GM12878 (cell line): ENCODE results near the gene KDM8. TPM values are rescaled to one million over a fixed set of nuclear protein-coding genes. Genes with fewer than 3 reads are reported as not detected.

Experiments
- ATF7 ChIP-seq: fragments of 450-650 bp; IDR thresholded peaks from 2 replicates; pipeline ENCODE4 v1.6.1; 2016; ENCODE audit warnings: low read depth, mild to moderate bottlenecking
- BCL11A ChIP-seq: IDR thresholded peaks from 2 replicates; pipeline ENCODE4 v1.6.1; 2011; ENCODE audit warnings: low read depth, low read length
- ESRRA ChIP-seq: IDR thresholded peaks from 2 replicates; pipeline ENCODE4 v1.6.1; 2012; ENCODE audit warnings: mild to moderate bottlenecking, low read length, improper control_type of control experiment
- GABPA ChIP-seq: IDR thresholded peaks from 2 replicates; pipeline ENCODE4 v1.6.1; 2014; ENCODE audit warnings: antibody characterized with exemption, low read depth, mild to moderate bottlenecking, inconsistent platforms
- IRF4 ChIP-seq: IDR thresholded peaks from 2 replicates; pipeline ENCODE4 v1.6.1; 2011; ENCODE audit warnings: low read depth, low read length
- JUND ChIP-seq: IDR thresholded peaks from 2 replicates; pipeline ENCODE4 v1.6.1; 2012; ENCODE audit warnings: low read depth, mild to moderate bottlenecking, low read length, improper control_type of control experiment, moderate library complexity
- MTA2 ChIP-seq: fragments of 450-650 bp; IDR thresholded peaks from 2 replicates; pipeline ENCODE4 v1.6.1; 2016; ENCODE audit warnings: low read depth, mild to moderate bottlenecking, moderate library complexity
- MYB ChIP-seq: fragments of 150-350 bp; IDR thresholded peaks from 2 replicates; pipeline ENCODE4 v1.6.1; 2014; ENCODE audit warnings: mild to moderate bottlenecking, low read depth, low read length, borderline replicate concordance
- NFYA ChIP-seq: IDR thresholded peaks from 2 replicates; pipeline ENCODE4 v1.6.1; 2011; ENCODE audit warnings: low read depth, mild to moderate bottlenecking, low read length, improper control_type of control experiment, borderline replicate concordance
- NR2F1 ChIP-seq: fragments of 450-650 bp; conservative IDR thresholded peaks from 2 replicates; pipeline ENCODE4 v1.6.1; 2017; ENCODE audit warnings: mild to moderate bottlenecking
- RCOR1 ChIP-seq: conservative IDR thresholded peaks from 2 replicates; pipeline ENCODE4 v1.6.1; 2012; ENCODE audit warnings: low read depth, low read length, improper control_type of control experiment
- RUNX3 ChIP-seq: IDR thresholded peaks from 2 replicates; pipeline ENCODE4 v1.6.1; 2012; ENCODE audit warnings: low read length, inconsistent platforms
- SMAD5 ChIP-seq: IDR thresholded peaks from 2 replicates; pipeline ENCODE4 v1.6.1; 2016; ENCODE audit warnings: antibody characterized with exemption, low read depth
- SMARCA5 ChIP-seq: fragments of 450-650 bp; IDR thresholded peaks from 2 replicates; pipeline ENCODE4 v1.6.1; 2017; ENCODE audit warnings: mild to moderate bottlenecking
- TARDBP ChIP-seq: IDR thresholded peaks from 2 replicates; pipeline ENCODE4 v1.6.1; 2016; ENCODE audit warnings: borderline replicate concordance
- TCF3 ChIP-seq: IDR thresholded peaks from 2 replicates; pipeline ENCODE4 v1.6.1; 2012; ENCODE audit warnings: low read depth, mild to moderate bottlenecking, low read length, borderline replicate concordance; ENCODE audit not compliant: insufficient read depth
- YBX1 ChIP-seq: fragments of 450-650 bp; IDR thresholded peaks from 2 replicates; pipeline ENCODE4 v1.6.1; 2016; ENCODE audit warnings: antibody characterized with exemption
- polyA plus RNA-seq, 11 experiments: library from polyadenylated mRNA; depleted of rRNA in 4 of 11; unstranded in 6 of 11; stranded (reverse) in 5 of 11; fragments of >200 nt; fragmentation: Nextera tagmentation in 4 of 11; fragmentation: Illumina TruSeq in 1 of 11; extraction: Ambion mirVana in 4 of 11; extraction: Trizol in 1 of 11; gene quantifications; 1 replicate in 1 of 11; 2 replicates in 10 of 11; pipeline versions ENCODE4 v1.2.1 to v1.2.3, GENCODE V29; 2011 to 2016; ENCODE audit warnings: inconsistent platforms in 2 of 11, missing spikeins in 2 of 11, low read depth in 1 of 11
- total RNA-seq, 4 experiments: library from RNA; depleted of rRNA in 3 of 4; stranded (reverse); fragments of >200 nt in 3 of 4; fragmentation: Illumina TruSeq in 1 of 4; extraction: Trizol in 1 of 4; gene quantifications; 2 replicates each; pipeline versions ENCODE4 v1.2.1 to v1.2.3, GENCODE V29; 2013 to 2021
- TF ChIP-seq, protein P1 (sequence below): IDR thresholded peaks from 2 replicates; pipeline ENCODE4 v1.6.1; 2011; ENCODE audit warnings: mild to moderate bottlenecking, low read depth, low read length, moderate library complexity; ENCODE audit not compliant: insufficient replicate concordance
- TF ChIP-seq, protein P2 (sequence below): fragments of 450-650 bp; IDR thresholded peaks from 2 replicates; pipeline ENCODE4 v1.6.1; 2017; ENCODE audit warnings: borderline replicate concordance
- TF ChIP-seq, protein P3 (sequence below): fragments of 450-650 bp; IDR thresholded peaks from 2 replicates; pipeline ENCODE4 v1.6.1; 2016; ENCODE audit warnings: mild to moderate bottlenecking
- TF ChIP-seq, protein P4 (sequence below): fragments of 450-650 bp; conservative IDR thresholded peaks from 2 replicates; pipeline ENCODE4 v1.6.1; 2017; ENCODE audit warnings: mild to moderate bottlenecking, moderate library complexity
- TF ChIP-seq, protein P5 (sequence below): IDR thresholded peaks from 2 replicates; pipeline ENCODE4 v1.6.1; 2012; ENCODE audit warnings: improper control_type of control experiment, low read depth, low read length; ENCODE audit not compliant: insufficient replicate concordance

The KDM8 gene
- total and polyA plus RNA-seq, 10 of the 15 experiments (the other 5 are each of a cell fraction or from before 2014, with no cell fraction given) = 0.79 to 8.9 (median 5.8) TPM

DNA sequence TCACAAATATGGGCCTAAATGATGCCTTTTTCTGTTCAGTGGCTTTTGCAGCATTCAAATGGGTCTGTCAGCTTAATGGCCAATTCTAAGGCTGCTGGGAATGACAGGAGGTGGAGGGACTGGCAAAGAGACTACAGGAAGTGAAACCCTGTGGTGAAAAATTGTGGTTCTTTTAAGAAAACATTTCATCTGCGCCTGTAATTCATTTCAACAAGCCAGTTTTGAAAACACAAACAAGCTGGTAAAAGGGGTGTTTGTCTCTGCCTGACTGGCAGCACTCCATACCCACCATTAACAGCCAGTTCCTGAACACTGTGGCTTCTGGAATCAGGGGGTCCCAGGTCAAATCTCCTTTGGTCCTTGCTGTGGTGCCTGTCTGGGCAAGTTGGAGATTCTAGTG is 3.6 kb upstream of the KDM8 start (continued):
- TF ChIP-seq, protein P1, sequence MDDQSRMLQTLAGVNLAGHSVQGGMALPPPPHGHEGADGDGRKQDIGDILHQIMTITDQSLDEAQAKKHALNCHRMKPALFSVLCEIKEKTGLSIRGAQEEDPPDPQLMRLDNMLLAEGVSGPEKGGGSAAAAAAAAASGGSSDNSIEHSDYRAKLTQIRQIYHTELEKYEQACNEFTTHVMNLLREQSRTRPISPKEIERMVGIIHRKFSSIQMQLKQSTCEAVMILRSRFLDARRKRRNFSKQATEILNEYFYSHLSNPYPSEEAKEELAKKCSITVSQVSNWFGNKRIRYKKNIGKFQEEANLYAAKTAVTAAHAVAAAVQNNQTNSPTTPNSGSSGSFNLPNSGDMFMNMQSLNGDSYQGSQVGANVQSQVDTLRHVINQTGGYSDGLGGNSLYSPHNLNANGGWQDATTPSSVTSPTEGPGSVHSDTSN = peak; percentile 42
- TF ChIP-seq IRF4 = peak; percentile 75; the same call in 1 of the 2 replicates
- TF ChIP-seq, protein P2, sequence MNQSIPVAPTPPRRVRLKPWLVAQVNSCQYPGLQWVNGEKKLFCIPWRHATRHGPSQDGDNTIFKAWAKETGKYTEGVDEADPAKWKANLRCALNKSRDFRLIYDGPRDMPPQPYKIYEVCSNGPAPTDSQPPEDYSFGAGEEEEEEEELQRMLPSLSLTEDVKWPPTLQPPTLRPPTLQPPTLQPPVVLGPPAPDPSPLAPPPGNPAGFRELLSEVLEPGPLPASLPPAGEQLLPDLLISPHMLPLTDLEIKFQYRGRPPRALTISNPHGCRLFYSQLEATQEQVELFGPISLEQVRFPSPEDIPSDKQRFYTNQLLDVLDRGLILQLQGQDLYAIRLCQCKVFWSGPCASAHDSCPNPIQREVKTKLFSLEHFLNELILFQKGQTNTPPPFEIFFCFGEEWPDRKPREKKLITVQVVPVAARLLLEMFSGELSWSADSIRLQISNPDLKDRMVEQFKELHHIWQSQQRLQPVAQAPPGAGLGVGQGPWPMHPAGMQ = no peak
- TF ChIP-seq ATF7 = peak; percentile 52; the same call in 1 of the 2 replicates
- no peak for TF ChIP-seq YBX1
- TF ChIP-seq TCF3 = no peak
- no peak for TF ChIP-seq ESRRA
- TF ChIP-seq, protein P3, sequence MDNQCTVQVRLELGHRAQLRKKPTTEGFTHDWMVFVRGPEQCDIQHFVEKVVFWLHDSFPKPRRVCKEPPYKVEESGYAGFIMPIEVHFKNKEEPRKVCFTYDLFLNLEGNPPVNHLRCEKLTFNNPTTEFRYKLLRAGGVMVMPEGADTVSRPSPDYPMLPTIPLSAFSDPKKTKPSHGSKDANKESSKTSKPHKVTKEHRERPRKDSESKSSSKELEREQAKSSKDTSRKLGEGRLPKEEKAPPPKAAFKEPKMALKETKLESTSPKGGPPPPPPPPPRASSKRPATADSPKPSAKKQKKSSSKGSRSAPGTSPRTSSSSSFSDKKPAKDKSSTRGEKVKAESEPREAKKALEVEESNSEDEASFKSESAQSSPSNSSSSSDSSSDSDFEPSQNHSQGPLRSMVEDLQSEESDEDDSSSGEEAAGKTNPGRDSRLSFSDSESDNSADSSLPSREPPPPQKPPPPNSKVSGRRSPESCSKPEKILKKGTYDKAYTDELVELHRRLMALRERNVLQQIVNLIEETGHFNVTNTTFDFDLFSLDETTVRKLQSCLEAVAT = peak; percentile 81
- no peak for TF ChIP-seq MYB
- TF ChIP-seq, protein P4, sequence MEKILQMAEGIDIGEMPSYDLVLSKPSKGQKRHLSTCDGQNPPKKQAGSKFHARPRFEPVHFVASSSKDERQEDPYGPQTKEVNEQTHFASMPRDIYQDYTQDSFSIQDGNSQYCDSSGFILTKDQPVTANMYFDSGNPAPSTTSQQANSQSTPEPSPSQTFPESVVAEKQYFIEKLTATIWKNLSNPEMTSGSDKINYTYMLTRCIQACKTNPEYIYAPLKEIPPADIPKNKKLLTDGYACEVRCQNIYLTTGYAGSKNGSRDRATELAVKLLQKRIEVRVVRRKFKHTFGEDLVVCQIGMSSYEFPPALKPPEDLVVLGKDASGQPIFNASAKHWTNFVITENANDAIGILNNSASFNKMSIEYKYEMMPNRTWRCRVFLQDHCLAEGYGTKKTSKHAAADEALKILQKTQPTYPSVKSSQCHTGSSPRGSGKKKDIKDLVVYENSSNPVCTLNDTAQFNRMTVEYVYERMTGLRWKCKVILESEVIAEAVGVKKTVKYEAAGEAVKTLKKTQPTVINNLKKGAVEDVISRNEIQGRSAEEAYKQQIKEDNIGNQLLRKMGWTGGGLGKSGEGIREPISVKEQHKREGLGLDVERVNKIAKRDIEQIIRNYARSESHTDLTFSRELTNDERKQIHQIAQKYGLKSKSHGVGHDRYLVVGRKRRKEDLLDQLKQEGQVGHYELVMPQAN = no peak
- TF ChIP-seq SMAD5 = no peak
- TF ChIP-seq BCL11A = peak; percentile 45; the same call in 1 of the 2 replicates
- TF ChIP-seq JUND = no peak
- TF ChIP-seq, protein P5, sequence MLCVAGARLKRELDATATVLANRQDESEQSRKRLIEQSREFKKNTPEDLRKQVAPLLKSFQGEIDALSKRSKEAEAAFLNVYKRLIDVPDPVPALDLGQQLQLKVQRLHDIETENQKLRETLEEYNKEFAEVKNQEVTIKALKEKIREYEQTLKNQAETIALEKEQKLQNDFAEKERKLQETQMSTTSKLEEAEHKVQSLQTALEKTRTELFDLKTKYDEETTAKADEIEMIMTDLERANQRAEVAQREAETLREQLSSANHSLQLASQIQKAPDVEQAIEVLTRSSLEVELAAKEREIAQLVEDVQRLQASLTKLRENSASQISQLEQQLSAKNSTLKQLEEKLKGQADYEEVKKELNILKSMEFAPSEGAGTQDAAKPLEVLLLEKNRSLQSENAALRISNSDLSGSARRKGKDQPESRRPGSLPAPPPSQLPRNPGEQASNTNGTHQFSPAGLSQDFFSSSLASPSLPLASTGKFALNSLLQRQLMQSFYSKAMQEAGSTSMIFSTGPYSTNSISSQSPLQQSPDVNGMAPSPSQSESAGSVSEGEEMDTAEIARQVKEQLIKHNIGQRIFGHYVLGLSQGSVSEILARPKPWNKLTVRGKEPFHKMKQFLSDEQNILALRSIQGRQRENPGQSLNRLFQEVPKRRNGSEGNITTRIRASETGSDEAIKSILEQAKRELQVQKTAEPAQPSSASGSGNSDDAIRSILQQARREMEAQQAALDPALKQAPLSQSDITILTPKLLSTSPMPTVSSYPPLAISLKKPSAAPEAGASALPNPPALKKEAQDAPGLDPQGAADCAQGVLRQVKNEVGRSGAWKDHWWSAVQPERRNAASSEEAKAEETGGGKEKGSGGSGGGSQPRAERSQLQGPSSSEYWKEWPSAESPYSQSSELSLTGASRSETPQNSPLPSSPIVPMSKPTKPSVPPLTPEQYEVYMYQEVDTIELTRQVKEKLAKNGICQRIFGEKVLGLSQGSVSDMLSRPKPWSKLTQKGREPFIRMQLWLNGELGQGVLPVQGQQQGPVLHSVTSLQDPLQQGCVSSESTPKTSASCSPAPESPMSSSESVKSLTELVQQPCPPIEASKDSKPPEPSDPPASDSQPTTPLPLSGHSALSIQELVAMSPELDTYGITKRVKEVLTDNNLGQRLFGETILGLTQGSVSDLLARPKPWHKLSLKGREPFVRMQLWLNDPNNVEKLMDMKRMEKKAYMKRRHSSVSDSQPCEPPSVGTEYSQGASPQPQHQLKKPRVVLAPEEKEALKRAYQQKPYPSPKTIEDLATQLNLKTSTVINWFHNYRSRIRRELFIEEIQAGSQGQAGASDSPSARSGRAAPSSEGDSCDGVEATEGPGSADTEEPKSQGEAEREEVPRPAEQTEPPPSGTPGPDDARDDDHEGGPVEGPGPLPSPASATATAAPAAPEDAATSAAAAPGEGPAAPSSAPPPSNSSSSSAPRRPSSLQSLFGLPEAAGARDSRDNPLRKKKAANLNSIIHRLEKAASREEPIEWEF = no peak
- TF ChIP-seq RCOR1 = no peak
- TF ChIP-seq GABPA = no peak
- peak; percentile 82 for TF ChIP-seq MTA2
- peak; percentile 97 for TF ChIP-seq RUNX3
- TF ChIP-seq TARDBP = no peak
- no peak for TF ChIP-seq NFYA
- no peak; the same call in 1 of the 2 replicates for TF ChIP-seq SMARCA5
- no peak for TF ChIP-seq NR2F1
